Astrocyte (in vitro differentiated cells and primary cell): Measurements from ENCODE around the gene TRANK1. TPM values are rescaled to one million over a fixed set of nuclear protein-coding genes. Genes with fewer than 3 reads are reported as not detected.

Experiments
- DNase-seq: peaks from one replicate; pipeline ENCODE4 v3.0.0-alpha.2; 2010; ENCODE audit warnings: low read depth
- FAIRE-seq: peaks from 2 replicates; lab custom pipeline; 2011; peaks lifted over from hg19 to GRCh38; lab: Jason Lieb, UNC
- H2AFZ ChIP-seq: 2 replicates; pipeline ENCODE4 v1.6.0; 2012; ENCODE audit warnings: low read depth, low read length, inconsistent platforms
- H3K27ac ChIP-seq: 2 replicates; pipeline ENCODE4 v1.5.1; 2011; ENCODE audit warnings: low read depth, low read length, inconsistent platforms
- H3K27me3 ChIP-seq: 2 replicates; pipeline ENCODE4 v1.6.0; 2011; ENCODE audit warnings: low read length, inconsistent platforms; ENCODE audit not compliant: insufficient read depth
- H3K36me3 ChIP-seq: 2 replicates; pipeline ENCODE4 v1.5.1; 2011; ENCODE audit warnings: low read length, inconsistent platforms; ENCODE audit not compliant: insufficient read depth
- H3K4me1 ChIP-seq: 2 replicates; pipeline ENCODE4 v1.5.1; 2011; ENCODE audit warnings: low read length, inconsistent platforms; ENCODE audit not compliant: insufficient read depth
- H3K4me2 ChIP-seq: 2 replicates; pipeline ENCODE4 v1.6.0; 2012; ENCODE audit warnings: low read length, inconsistent platforms
- H3K4me3 ChIP-seq: 2 replicates; pipeline ENCODE4 v1.5.1; 2011; ENCODE audit warnings: low read depth, mild to moderate bottlenecking, low read length, inconsistent platforms; ENCODE audit not compliant: insufficient read depth
- H3K79me2 ChIP-seq: 2 replicates; pipeline ENCODE4 v1.6.0; 2012; ENCODE audit warnings: mild to moderate bottlenecking, low read length, inconsistent platforms; ENCODE audit not compliant: insufficient read depth
- H3K9ac ChIP-seq: 2 replicates; pipeline ENCODE4 v1.6.0; 2012; ENCODE audit warnings: mild to moderate bottlenecking, low read length, inconsistent platforms
- H3K9me3 ChIP-seq: 2 replicates; pipeline ENCODE4 v1.5.1; 2012; ENCODE audit warnings: low read depth, mild to moderate bottlenecking, low read length, inconsistent platforms; ENCODE audit not compliant: insufficient read depth
- H4K20me1 ChIP-seq: 2 replicates; pipeline ENCODE4 v1.6.0; 2012; ENCODE audit warnings: low read length, inconsistent platforms; ENCODE audit not compliant: insufficient read depth
- H3K27ac Mint-ChIP-seq: one replicate; pipeline ENCODE4 v1.8.0; 2021; ENCODE audit warnings: mild to moderate bottlenecking, mixed read lengths; ENCODE audit not compliant: unreplicated experiment
- H3K27me3 Mint-ChIP-seq: one replicate; pipeline ENCODE4 v1.8.0; 2021; ENCODE audit warnings: low read depth, mixed read lengths; ENCODE audit not compliant: unreplicated experiment
- H3K36me3 Mint-ChIP-seq: one replicate; pipeline ENCODE4 v1.8.0; 2021; ENCODE audit warnings: low read depth, mixed read lengths; ENCODE audit not compliant: unreplicated experiment
- H3K4me1 Mint-ChIP-seq: one replicate; pipeline ENCODE4 v1.8.0; 2021; ENCODE audit warnings: low read depth, mixed read lengths; ENCODE audit not compliant: unreplicated experiment
- H3K4me3 Mint-ChIP-seq: one replicate; pipeline ENCODE4 v1.8.0; 2021; ENCODE audit warnings: mild to moderate bottlenecking, moderate library complexity, mixed read lengths; ENCODE audit not compliant: unreplicated experiment
- H3K9me3 Mint-ChIP-seq: one replicate; pipeline ENCODE4 v1.8.0; 2021; ENCODE audit warnings: mild to moderate bottlenecking, mixed read lengths; ENCODE audit not compliant: unreplicated experiment
- EZH2 ChIP-seq: IDR thresholded peaks from 2 replicates; pipeline ENCODE4 v1.6.1; 2012; ENCODE audit warnings: mild to moderate bottlenecking, low read length, inconsistent platforms; ENCODE audit not compliant: insufficient read depth
- total RNA-seq: library from RNA; stranded (reverse); gene quantifications from 2 replicates; pipeline ENCODE4 v1.2.1, GENCODE V29; 2021
- TF ChIP-seq, protein P1 (sequence below): IDR thresholded peaks from 2 replicates; pipeline ENCODE4 v1.5.1; 2011; ENCODE audit warnings: low read depth, mild to moderate bottlenecking, inconsistent platforms, low read length, moderate library complexity; ENCODE audit not compliant: insufficient read depth

Gene TRANK1
- total RNA-seq, 1 donor from 2014 or later: 5.6 TPM

GRCh38 chr3:36817806-36818533 is 126.9 kb downstream of the TRANK1 start:
- Histone ChIP-seq H2AFZ (no peak overlapping the region), H3K36me3 (no peaks in the 10 kb centered on the region), H3K4me2 (no peak overlapping the region), H3K27me3 (no peaks in the 10 kb centered on the region), H3K79me2 (no peaks in the 10 kb centered on the region), H3K9me3 (no peaks in the 10 kb centered on the region), H3K9ac (no peak overlapping the region), H3K4me1 (no peaks in the 10 kb centered on the region), H4K20me1 (no peaks in the 10 kb centered on the region), H3K27ac (no peak overlapping the region), H3K4me3 (no peak overlapping the region)
- DNase-seq (no peak), FAIRE-seq (no peak)
- H3K4me1 Mint-ChIP-seq: peaks cover 4% of the 10 kb centered on the region
- no peak overlapping the region for H3K4me3 Mint-ChIP-seq
- no peaks in the 10 kb centered on the region for H3K9me3 Mint-ChIP-seq
- no peak overlapping the region for H3K27ac Mint-ChIP-seq
- TF ChIP-seq, protein P1, sequence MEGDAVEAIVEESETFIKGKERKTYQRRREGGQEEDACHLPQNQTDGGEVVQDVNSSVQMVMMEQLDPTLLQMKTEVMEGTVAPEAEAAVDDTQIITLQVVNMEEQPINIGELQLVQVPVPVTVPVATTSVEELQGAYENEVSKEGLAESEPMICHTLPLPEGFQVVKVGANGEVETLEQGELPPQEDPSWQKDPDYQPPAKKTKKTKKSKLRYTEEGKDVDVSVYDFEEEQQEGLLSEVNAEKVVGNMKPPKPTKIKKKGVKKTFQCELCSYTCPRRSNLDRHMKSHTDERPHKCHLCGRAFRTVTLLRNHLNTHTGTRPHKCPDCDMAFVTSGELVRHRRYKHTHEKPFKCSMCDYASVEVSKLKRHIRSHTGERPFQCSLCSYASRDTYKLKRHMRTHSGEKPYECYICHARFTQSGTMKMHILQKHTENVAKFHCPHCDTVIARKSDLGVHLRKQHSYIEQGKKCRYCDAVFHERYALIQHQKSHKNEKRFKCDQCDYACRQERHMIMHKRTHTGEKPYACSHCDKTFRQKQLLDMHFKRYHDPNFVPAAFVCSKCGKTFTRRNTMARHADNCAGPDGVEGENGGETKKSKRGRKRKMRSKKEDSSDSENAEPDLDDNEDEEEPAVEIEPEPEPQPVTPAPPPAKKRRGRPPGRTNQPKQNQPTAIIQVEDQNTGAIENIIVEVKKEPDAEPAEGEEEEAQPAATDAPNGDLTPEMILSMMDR: no peak
- TF ChIP-seq EZH2: no peak
- H3K27me3 Mint-ChIP-seq: peaks cover 40% of the 10 kb centered on the region
- H3K36me3 Mint-ChIP-seq: no peaks in the 10 kb centered on the region

- H2AFZ ChIP-seq: no peak overlapping the region
- H3K27ac ChIP-seq: no peak overlapping the region
- no peak overlapping the region for H3K27ac Mint-ChIP-seq
- H3K27me3 Mint-ChIP-seq: peaks cover 29% of the 10 kb centered on the region
- no peaks in the 10 kb centered on the region for H3K79me2 ChIP-seq
- TF ChIP-seq, protein P1: no peak
- no peak for TF ChIP-seq EZH2
- H3K4me1 ChIP-seq: no peaks in the 10 kb centered on the region
- H3K4me3 Mint-ChIP-seq: no peak overlapping the region
- H3K36me3 ChIP-seq: no peaks in the 10 kb centered on the region
- H3K9me3 Mint-ChIP-seq: no peaks in the 10 kb centered on the region
- DNase-seq (no peak), FAIRE-seq (no peak)
- H3K9ac ChIP-seq: no peak overlapping the region
- H3K4me1 Mint-ChIP-seq: peaks cover 4% of the 10 kb centered on the region
- no peaks in the 10 kb centered on the region for H3K36me3 Mint-ChIP-seq
- no peaks in the 10 kb centered on the region for H3K9me3 ChIP-seq
- H3K4me2 ChIP-seq: no peak overlapping the region
- no peaks in the 10 kb centered on the region for H4K20me1 ChIP-seq
- H3K4me3 ChIP-seq: no peak overlapping the region
- H3K27me3 ChIP-seq: no peaks in the 10 kb centered on the region
These were observed 129.5 kb downstream of the TRANK1 start for GRCh38 chr3:36815375-36815774.

DNA sequence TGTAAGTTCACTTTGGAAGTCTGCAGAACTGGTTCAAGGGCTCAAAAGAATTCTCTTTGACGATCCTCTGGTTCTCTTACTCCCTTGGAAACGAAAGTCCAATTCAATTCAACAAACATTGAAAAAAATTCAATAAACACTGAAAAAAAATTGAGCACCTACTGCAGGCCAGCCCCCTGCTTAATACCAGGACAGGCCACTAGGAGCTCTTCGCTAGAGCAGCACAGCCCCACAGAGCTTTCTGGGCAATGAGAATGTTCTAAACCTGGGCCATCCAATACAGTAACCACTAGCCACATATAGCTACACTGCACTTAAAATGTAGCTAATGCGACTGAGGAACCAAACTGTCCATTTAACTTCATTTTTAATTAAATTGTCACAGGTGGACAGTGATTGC is 130.1 kb downstream of the TRANK1 start:
- no peak for DNase-seq
- Mint-ChIP-seq H3K27ac (no peak overlapping the region), H3K4me3 (no peak overlapping the region), H3K4me1 (peaks cover 4% of the 10 kb centered on the region), H3K27me3 (peaks cover 29% of the 10 kb centered on the region), H3K36me3 (no peaks in the 10 kb centered on the region), H3K9me3 (no peaks in the 10 kb centered on the region)
- Histone ChIP-seq H3K27ac (no peak overlapping the region), H3K36me3 (no peaks in the 10 kb centered on the region), H3K4me1 (no peaks in the 10 kb centered on the region), H3K79me2 (no peaks in the 10 kb centered on the region), H3K9me3 (no peaks in the 10 kb centered on the region), H3K4me3 (no peak overlapping the region), H3K27me3 (no peaks in the 10 kb centered on the region), H2AFZ (no peak overlapping the region), H3K9ac (no peak overlapping the region), H4K20me1 (no peaks in the 10 kb centered on the region), H3K4me2 (no peak overlapping the region)
- TF ChIP-seq EZH2: no peak
- TF ChIP-seq, protein P1: peak; percentile 18
- no peak for FAIRE-seq
